Spinal cord (tissue), 10 donors: ENCODE data around the gene SPAG5. TPM values are rescaled to one million over a fixed set of nuclear protein-coding genes. Genes with fewer than 3 reads are reported as not detected.

Experiments used
- DNase-seq, 6 donors: peaks; one replicate each; pipeline versions ENCODE4 v3.0.0 to v3.0.0-alpha.2; 2013 to 2015; ENCODE audit warnings: low spot score in 6 of 6, low read depth in 4 of 6
- H3K27ac ChIP-seq: one replicate; pipeline ENCODE4 v1.5.1; 2013; ENCODE audit warnings: low read depth, low read length, control low read depth
- H3K27me3 ChIP-seq: one replicate; pipeline ENCODE4 v1.6.1; 2013; ENCODE audit warnings: low read length; ENCODE audit not compliant: control insufficient read depth, insufficient read depth
- H3K36me3 ChIP-seq: one replicate; pipeline ENCODE4 v1.6.1; 2013; ENCODE audit warnings: low read length; ENCODE audit not compliant: control insufficient read depth, insufficient read depth
- H3K4me1 ChIP-seq: one replicate; pipeline ENCODE4 v1.6.1; 2013; ENCODE audit warnings: low read length; ENCODE audit not compliant: control insufficient read depth, insufficient read depth
- H3K4me3 ChIP-seq: one replicate; pipeline ENCODE4 v1.5.1; 2013; ENCODE audit warnings: low read depth, low read length, control low read depth
- H3K9me3 ChIP-seq: one replicate; pipeline ENCODE4 v1.6.1; 2013; ENCODE audit warnings: low read length; ENCODE audit not compliant: control insufficient read depth, insufficient read depth
- WGBS: methylation state at CpG from one replicate; pipeline ENCODE4 v1.1.5; 2013; ENCODE audit warnings: missing lambda C conversion rate; ENCODE audit not compliant: insufficient coverage; 5-methylcytosine and 5-hydroxymethylcytosine counted together
- polyA plus RNA-seq, 2 donors: library from polyadenylated mRNA; unstranded; fragments of 120-200 nt; gene quantifications; one replicate each; pipeline ENCODE4 v1.2.1, GENCODE V29; 2013; ENCODE audit not compliant: insufficient read length in 2 of 2
- total RNA-seq, 2 donors: library from RNA; depleted of rRNA in 1 of 2; stranded (reverse); fragments of 120-200 nt in 1 of 2; fragments of >200 nt in 1 of 2; gene quantifications; one replicate each; pipeline versions ENCODE4 v1.2.3 to v1.2.4, GENCODE V29; 2013 to 2014
- donor health status: healthy.

Gene SPAG5
- total and polyA plus RNA-seq, 4 donors = 14.1 to 32.0 (median 25.8) TPM

DNA sequence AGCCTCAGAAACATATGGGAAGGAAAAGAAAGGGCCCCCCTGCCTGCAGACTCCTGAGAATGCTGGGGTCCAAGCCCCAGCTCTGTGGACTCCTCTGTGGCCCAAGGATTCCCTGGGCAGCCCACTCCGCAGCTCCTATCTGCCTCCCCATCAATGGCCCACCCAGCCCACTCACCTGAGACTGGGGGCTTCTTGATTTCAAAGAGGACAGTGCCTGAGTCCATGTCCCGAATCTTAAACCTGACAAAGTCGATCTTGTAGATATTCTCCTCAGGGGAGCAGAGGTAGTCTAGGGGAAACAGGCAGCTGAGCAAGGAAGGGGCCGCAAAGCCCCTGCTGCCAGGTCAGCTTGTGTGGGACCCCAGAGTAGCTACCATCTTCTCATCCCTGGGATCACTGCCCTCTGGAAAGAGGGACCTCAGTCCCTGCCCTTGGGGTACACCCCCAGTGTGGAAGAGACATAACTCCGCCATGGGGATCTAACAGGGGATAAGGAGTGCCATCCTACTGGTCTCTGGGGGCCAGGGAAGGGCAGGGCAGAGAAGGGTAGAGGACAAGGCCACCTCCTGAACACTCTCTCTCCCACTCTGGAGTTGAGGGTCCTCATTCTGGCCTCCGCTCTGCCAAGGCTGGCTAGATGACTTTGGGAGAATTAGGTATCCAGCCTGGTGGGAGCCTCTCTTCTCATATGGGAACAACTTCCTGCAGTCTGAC, 50.3 kb downstream of the SPAG5 start:
- Histone ChIP-seq H3K4me1 (peaks cover 39% of the 10 kb centered on the region), H3K27me3 (no peaks in the 10 kb centered on the region), H3K4me3 (no peak overlapping the region), H3K27ac (no peak overlapping the region), H3K9me3 (no peaks in the 10 kb centered on the region), H3K36me3 (peaks cover 36% of the 10 kb centered on the region)
- 77% methylated on average over 5 of the region's 6 CpGs for WGBS
- DNase-seq = no peak

DNA sequence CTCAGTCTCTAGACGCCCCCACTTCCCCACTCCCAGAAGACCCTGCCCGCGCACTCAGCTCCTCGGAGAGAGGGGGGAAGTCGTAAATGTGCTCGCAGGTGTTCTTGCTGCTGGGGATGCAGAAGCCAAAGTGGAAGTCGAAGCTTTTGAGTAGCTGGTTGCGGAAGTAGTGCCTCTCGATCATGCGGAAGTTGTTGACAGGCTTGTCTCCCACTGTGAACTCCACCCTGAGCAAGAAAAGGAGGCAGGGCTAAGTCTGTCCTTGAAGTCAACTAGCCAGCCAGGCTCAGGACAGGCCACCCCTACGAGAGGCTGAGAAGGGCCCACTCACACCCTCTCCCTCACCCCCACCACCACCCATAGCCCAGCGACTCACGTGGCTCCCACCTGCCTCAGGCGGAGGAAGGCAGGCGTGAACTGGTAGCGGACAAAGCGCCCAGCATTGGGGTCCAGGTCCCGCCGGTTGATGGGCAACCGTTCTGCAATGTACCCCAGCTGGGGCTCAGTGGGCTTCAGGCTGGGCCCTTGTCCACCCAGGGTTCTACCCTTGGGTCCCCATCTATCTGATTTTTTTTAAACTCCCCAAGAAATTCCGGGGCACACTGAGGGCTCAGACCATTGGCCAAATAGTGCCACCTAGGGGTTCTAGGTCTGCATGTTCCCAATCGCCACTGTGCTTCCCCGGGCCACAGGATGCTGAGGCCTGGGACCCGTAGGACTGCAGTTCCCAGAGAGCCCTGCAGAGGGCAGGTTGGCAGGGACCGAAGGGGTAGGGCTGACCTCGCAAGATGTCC, 51.0 kb downstream of the SPAG5 start:
- Histone ChIP-seq H3K27me3 (no peaks in the 10 kb centered on the region), H3K27ac (no peak overlapping the region), H3K4me3 (no peak overlapping the region), H3K4me1 (peaks cover 37% of the 10 kb centered on the region), H3K9me3 (no peaks in the 10 kb centered on the region), H3K36me3 (peaks cover 31% of the 10 kb centered on the region)
- WGBS = 59% methylated on average over 23 of the region's 26 CpGs
- peak in 2 of 6 donors; percentile 70 to 73 for DNase-seq

DNA sequence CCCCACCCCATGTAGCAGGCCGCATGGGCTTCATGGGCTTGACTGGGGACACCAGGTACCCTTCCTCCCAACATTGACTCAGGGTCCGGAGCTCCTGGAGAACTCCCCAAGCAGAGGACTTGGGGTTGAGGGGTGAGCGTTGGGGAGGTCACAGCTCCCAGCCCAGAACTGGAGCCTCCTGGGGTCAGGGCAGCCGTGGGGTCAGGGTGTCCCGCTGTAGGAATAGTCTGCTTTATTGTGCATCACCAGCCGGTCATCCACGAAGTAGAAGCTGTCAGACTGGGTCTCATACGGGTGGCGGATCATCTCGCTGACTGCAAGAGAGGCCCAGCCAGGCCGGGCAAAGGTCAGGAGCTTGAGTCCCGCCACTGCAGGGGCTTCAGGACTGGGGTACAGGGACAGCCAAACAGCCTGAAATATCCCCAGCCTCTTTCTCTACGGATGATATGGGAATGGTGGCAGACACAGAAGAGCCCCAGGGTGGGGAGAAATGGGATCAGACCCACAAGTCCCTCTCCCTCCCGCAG, 51.7 kb downstream of the SPAG5 start:
- Histone ChIP-seq H3K27me3 (no peaks in the 10 kb centered on the region), H3K9me3 (no peaks in the 10 kb centered on the region), H3K4me3 (no peak overlapping the region), H3K36me3 (peaks cover 31% of the 10 kb centered on the region), H3K4me1 (peaks cover 35% of the 10 kb centered on the region), H3K27ac (no peak overlapping the region)
- WGBS = 86% methylated on average over 10 of the region's 14 CpGs
- no peak for DNase-seq

DNA sequence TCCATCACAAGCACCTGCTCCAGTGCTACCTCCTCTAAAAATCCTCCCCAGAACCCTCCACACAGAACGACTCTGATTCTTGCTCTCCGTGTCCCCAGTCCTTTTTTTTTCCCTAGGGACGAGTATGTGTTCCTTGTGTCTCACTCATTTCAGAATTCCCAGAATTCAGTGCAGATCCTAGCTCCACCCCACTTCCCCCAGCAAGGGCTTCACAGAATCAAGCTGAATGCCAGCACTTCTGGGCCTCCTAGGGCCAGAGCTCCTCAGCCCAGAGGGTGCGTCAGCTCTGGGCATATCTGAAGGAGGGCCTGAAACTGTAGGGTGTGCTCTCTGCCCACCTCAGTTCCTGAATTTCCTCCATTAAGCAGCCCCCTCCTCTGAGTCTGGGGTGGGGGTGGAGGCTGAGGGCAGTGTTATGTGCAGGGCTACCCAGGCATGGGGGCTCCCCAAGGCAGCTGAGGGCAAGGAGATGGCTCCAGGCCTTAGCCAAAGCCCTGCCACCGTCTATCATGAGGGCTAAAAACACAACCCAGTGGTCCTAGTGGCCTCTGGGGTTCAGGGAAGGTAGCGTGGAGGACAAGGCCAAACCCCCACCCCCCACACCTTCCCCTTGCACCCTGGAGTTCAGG, 52.9 kb downstream of the SPAG5 start:
- DNase-seq = no peak
- Histone ChIP-seq H3K9me3 (no peaks in the 10 kb centered on the region), H3K36me3 (peaks cover 31% of the 10 kb centered on the region), H3K27ac (no peak overlapping the region), H3K27me3 (no peaks in the 10 kb centered on the region), H3K4me1 (peaks cover 24% of the 10 kb centered on the region), H3K4me3 (no peak overlapping the region)
- WGBS = 62% methylated on average over 4 of the region's 6 CpGs

DNA sequence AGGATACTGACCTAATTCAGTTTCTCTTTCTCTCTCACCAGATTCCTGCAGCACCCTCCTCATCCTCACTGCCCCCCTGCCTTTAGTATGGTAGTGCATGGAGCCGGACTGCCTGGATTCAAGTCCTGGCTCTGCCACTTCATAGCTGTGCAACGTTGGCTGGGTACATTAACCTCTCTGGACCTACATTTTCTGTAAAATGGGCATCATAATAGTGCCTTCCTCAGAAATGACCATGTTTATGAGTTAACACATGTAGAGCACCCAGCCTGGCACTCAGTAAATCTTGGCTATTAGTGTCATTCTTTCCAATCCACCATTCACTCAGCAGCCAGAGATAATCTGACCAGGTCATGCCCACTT, 53.7 kb downstream of the SPAG5 start:
- Histone ChIP-seq H3K4me1 (peaks cover 17% of the 10 kb centered on the region), H3K9me3 (no peaks in the 10 kb centered on the region), H3K36me3 (peaks cover 31% of the 10 kb centered on the region), H3K27me3 (no peaks in the 10 kb centered on the region), H3K27ac (no peak overlapping the region), H3K4me3 (no peak overlapping the region)
- WGBS = 95% methylated on average over 2 of the region's 2 CpGs
- no peak for DNase-seq

DNA sequence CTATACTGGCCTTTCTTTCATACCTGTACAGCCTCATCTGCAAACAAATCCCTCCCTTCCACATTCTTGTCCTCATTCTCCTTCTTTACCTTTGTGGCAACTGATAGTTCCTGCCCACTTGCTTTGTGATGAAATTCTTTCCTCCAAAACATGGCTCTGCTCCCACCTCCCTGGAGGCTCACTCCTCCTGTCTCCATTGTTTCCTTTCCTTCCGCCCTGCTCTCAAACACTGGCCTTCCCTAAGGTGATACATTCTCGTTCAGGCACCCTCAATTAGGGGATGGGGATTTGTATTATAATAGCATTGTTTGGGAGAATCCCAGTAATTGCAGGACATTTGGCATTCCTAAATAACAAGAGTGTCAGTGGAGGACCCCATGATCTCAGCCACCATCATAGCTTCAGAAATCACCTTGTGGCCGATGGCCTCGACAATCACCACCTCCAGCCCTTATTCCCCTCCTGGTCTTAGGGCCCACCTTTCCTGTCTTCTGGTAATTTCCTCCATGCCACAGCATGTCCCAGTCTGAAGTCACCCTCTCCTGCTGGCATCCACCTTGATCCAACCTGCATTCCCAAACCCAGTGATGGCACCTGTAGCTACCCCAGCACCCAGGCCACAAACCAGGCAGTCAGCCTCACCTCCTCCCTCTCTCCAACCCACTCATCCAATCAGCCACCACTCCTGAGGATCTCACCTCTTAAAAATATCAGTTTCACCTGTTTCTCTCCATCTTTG, 54.3 kb downstream of the SPAG5 start:
- DNase-seq = no peak
- no peaks in the 10 kb centered on the region for H3K9me3 ChIP-seq
- peaks cover 12% of the 10 kb centered on the region for H3K4me1 ChIP-seq
- no peaks in the 10 kb centered on the region for H3K27me3 ChIP-seq
- peaks cover 27% of the 10 kb centered on the region for H3K36me3 ChIP-seq
- WGBS = 88% methylated on average over 2 of the region's 4 CpGs
- no peak overlapping the region for H3K4me3 ChIP-seq
- H3K27ac ChIP-seq = no peak overlapping the region

DNA sequence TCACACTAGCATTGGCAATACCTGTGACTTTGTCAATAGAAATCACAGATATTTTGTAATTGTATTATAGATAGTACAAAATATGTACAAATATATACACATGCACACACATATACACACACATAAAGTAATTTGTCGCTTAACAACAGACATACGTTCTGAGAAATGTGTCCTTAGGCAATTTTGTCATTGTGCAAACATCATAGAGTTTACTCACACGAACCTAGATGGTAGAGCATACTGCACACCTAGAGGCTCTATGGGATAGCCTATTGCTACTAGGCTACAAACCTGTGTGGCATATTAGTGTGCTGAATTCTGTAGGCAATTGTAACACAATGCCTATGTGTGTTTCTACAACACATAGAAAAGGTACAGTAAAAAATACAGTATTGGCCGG, 57.4 kb downstream of the SPAG5 start:
- H3K36me3 ChIP-seq = peaks cover 7% of the 10 kb centered on the region
- no peak overlapping the region for H3K27ac ChIP-seq
- no peaks in the 10 kb centered on the region for H3K9me3 ChIP-seq
- H3K4me3 ChIP-seq = no peak overlapping the region
- H3K4me1 ChIP-seq = no peaks in the 10 kb centered on the region
- 80% methylated on average over 1 of the region's 4 CpGs for WGBS
- no peak for DNase-seq
- H3K27me3 ChIP-seq = no peaks in the 10 kb centered on the region

DNA sequence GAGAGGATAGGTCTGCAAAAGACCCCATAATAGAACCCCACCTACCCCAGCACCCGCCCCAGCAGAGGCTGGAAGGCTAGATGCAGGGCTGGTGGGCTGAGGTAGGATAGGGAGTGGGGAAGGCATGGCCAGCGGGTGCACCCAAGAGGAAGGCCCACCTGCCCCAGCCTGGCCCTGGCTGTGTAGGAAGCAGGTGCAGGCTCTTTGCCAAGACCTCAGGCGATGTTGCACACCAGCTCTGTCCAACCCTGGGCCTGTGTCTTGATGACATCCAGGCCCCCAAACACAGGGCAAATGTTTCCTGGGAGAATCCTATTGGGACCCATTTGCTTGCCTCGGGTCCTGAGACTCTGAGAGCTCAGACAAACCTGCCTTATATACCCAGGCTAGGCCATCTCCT, 58.6 kb downstream of the SPAG5 start:
- H3K27ac ChIP-seq = no peak overlapping the region
- H3K9me3 ChIP-seq = no peaks in the 10 kb centered on the region
- no peaks in the 10 kb centered on the region for H3K36me3 ChIP-seq
- no peak for DNase-seq
- 81% methylated on average over 3 of the region's 4 CpGs for WGBS
- H3K4me3 ChIP-seq = no peak overlapping the region
- H3K4me1 ChIP-seq = no peaks in the 10 kb centered on the region
- H3K27me3 ChIP-seq = no peaks in the 10 kb centered on the region

DNA sequence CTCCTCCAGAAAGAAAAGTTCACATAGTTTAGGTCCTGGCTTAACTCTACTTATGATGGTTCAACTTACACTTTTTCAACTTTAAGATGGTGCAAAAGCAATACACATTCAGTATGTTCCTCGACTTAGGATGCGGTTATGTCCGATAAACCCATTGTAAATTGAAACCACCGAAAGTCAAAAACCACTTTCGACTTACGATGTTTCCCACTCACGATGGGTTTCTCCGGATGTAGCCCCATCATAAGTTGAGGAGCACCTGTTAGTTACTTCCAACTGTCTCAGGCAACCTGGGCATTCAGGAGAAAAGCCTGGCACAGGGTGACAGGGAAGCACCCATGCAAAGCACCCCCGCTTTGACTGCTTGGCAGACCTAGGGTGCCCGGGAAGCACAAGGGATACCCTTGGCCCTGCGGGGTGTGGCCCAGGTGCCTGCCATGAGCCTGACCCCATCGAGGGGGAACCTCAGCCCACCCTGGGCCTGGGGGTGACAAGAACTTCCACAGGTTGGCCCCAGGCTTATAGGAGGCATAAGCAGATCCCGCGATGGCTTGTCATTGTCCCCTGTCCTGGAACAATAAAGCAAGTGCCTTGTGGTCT, 60.4 kb downstream of the SPAG5 start:
- Histone ChIP-seq H3K4me3 (no peak overlapping the region), H3K27ac (no peak overlapping the region), H3K36me3 (no peaks in the 10 kb centered on the region), H3K27me3 (no peaks in the 10 kb centered on the region), H3K9me3 (no peaks in the 10 kb centered on the region), H3K4me1 (no peaks in the 10 kb centered on the region)
- no peak for DNase-seq
- WGBS = 89% methylated on average over 14 of the region's 14 CpGs
